ENCODE measurements around the gene SNX8.
"Not testable (repeated sequence)": the region's sequence is repeated elsewhere in the genome, so short reads cannot be mapped to it uniquely, and the experiment has no call there.

Gene SNX8

DNA sequence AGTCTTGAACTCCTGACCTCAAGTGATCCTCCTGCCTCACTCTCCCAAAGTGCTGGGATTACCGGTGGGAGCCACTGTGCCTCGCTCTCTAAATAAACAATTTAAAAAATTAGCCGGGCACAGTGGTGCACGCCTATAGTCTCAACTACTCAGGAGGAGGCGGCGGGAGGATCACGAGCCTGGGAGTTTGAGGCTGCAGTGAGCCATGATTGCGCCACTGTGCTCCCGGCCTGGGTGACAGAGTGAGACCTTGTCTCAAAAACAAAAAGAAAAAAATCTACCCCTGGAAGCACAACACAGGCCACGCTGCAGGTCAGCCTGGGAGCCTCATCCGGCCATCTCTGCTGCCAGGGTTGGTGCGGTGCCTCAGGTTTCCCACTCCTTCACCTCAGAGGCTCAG is 36.6 kb upstream of the SNX8 start:
- H3K4me3 ChIP-seq (ENCODE audit: low read length), result no peak overlapping the region
- no peak for TF ChIP-seq CTCF (conservative IDR thresholded peaks at IDR 0.05; ENCODE audit: low read length)
- DNase-seq (ENCODE audit: low read depth), result no peak

DNA sequence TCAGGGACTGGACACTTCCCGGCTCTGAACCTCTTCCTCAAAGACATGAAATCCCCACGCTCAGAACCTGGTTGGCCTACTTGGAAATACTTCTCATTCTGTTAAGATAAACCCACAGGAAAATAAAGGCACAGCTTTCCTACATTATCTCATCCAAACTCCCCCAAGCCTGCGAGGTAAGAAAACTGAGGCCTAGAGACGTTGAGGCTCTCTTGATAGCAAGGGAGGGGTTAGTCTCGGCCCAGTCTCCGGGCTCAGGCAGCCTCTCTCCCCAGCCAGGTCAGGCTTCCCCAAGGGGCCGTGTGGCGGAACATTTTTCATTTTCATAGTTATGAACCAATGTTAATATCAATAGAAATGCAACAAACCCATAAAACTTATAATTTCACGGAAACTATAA is 35.8 kb upstream of the SNX8 start:
- H3K4me3 ChIP-seq (ENCODE audit: low read length), result no peak overlapping the region
- TF ChIP-seq CTCF (conservative IDR thresholded peaks at IDR 0.05; ENCODE audit: low read length), result no peak
- no peak for DNase-seq (ENCODE audit: low read depth)

- not testable (repeated sequence) for DNase-seq (ENCODE audit: low read depth)
- H3K4me3 ChIP-seq (ENCODE audit: low read length), result peak overlapping the region; percentile 45
Measured at GRCh38 chr7:2347351-2348063, 33.3 kb upstream of the SNX8 start.

- TF ChIP-seq CTCF (conservative IDR thresholded peaks at IDR 0.05; ENCODE audit: low read length), result no peak
- no peak for DNase-seq (ENCODE audit: low read depth)
- no peak overlapping the region for H3K4me3 ChIP-seq (ENCODE audit: low read length)
Measured at GRCh38 chr7:2336626-2337299, 22.5 kb upstream of the SNX8 start.

DNA sequence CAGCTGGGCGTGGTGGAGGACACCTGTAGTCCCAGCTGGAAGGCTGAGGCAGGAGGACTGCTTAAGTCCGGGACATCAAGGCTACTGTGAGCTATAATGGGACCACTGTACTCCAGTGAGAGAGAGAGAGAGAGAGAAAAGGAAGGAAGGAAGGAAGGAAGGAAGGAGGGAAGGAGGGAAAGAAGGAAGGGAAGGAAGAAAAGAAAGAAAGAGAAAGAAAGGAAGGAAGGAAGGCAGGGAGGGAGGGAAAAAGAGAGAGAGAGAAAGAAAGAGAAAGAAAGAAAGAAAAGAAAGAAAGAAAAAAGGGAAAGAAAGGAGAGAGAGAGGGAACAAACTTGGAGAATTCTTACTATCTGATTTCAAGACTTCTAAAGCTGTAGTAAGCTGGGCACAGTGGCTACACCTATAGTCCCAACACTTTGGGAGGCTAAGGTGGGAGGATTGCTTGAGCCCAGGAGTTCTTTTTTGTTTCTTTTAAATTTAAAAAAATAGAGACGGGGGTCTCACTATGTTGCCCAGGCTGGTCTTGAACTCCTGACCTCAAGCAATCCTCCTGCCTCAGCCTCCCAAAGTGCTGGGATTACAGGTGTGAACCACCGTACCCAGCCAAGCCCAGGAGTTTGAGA is 18.5 kb upstream of the SNX8 start:
- H3K4me3 ChIP-seq (ENCODE audit: low read length); DNase-seq (ENCODE audit: low read depth): not testable (repeated sequence)

GRCh38 chr7:2331707-2332106 is 17.5 kb upstream of the SNX8 start:
- TF ChIP-seq CTCF (conservative IDR thresholded peaks at IDR 0.05; ENCODE audit: low read length), result no peak

DNA sequence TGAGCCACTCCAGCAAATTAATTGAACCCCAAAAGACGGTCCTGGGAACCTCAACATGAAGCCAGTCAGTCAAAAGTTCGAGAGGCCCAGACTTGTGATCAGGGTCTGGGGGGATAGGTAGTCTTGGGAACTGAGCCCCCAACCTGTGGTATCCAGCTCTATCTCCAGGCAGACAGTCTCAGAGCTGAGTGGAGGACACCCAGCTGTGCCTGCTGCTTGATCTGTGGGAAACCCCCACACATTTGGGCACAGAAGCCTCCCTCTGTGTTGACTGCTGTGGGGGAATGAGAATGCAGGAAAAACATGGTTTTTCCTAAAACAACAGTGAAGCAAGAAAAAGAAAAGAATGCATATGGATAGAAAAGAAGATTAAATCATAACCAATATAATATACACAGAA is 16.3 kb upstream of the SNX8 start:
- no peak overlapping the region for H3K4me3 ChIP-seq (ENCODE audit: low read length)
- no peak for DNase-seq (ENCODE audit: low read depth)
- no peak for TF ChIP-seq CTCF (conservative IDR thresholded peaks at IDR 0.05; ENCODE audit: low read length)

More at GRCh38 chr7:2331707-2332106, 17.5 kb upstream of the SNX8 start:
- H3K4me3 ChIP-seq (ENCODE audit: low read length), result no peak overlapping the region
- no peak for DNase-seq (ENCODE audit: low read depth)

GRCh38 chr7:2326951-2327350 is 12.7 kb upstream of the SNX8 start:
- DNase-seq (ENCODE audit: low read depth), result no peak
- no peak overlapping the region for H3K4me3 ChIP-seq (ENCODE audit: low read length)
- no peak for TF ChIP-seq CTCF (conservative IDR thresholded peaks at IDR 0.05; ENCODE audit: low read length)

All from AG10803 (cell line).